Suprapubic skin (tissue), 4 donors: ENCODE data around the gene RBM7.

Experiments used
- EP300 ChIP-seq: sonication (generic); formaldehyde crosslinking; IDR thresholded peaks from one replicate; pipeline ENCODE4 v1.6.1; 2017; ENCODE audit warnings: antibody characterized with exemption
- POLR2AphosphoS5 ChIP-seq, 3 donors: sonication (generic); formaldehyde crosslinking; IDR thresholded peaks; one replicate each; pipeline ENCODE4 v1.6.1; 2017; ENCODE audit warnings: antibody characterized with exemption in 3 of 3

GRCh38 chr11:114426280-114426679 lies 25.8 kb downstream of the RBM7 start:
- no peak for TF ChIP-seq POLR2AphosphoS5 (IDR thresholded peaks at IDR 0.05)
- no peak for TF ChIP-seq EP300
